Keratinocyte (primary cell): ENCODE data around the gene WNT7A. TPM values are rescaled to one million over a fixed set of nuclear protein-coding genes. Genes with fewer than 3 reads are reported as not detected.

Source experiments
- DNase-seq: peaks from one replicate; pipeline ENCODE4 v3.0.0-alpha.2; 2011; ENCODE audit warnings: low read depth, missing footprints, low spot score
- FAIRE-seq: peaks from 2 replicates; lab custom pipeline; 2011; peaks lifted over from hg19 to GRCh38; lab: Jason Lieb, UNC
- H2AFZ ChIP-seq: 2 replicates; pipeline ENCODE4 v1.6.0; 2012; ENCODE audit warnings: low read length, control low read depth, inconsistent platforms; ENCODE audit not compliant: control insufficient read depth
- H3K27ac ChIP-seq: 2 replicates; pipeline ENCODE4 v1.5.1; 2011; ENCODE audit warnings: low read length; ENCODE audit not compliant: control insufficient read depth, insufficient read depth
- H3K27me3 ChIP-seq: 3 replicates; pipeline ENCODE4 v1.6.0; 2011; ENCODE audit warnings: low read length; ENCODE audit not compliant: control insufficient read depth, insufficient read depth; ENCODE audit errors: extremely low read depth
- H3K36me3 ChIP-seq, 2 experiments: 2 replicates in 1 of 2; 3 replicates in 1 of 2; pipeline ENCODE4 v1.5.1; 2011; ENCODE audit warnings: low read length in 2 of 2, mild to moderate bottlenecking in 1 of 2; ENCODE audit not compliant: control insufficient read depth in 2 of 2, insufficient read depth in 2 of 2; ENCODE audit errors: extremely low read depth in 1 of 2
- H3K4me1 ChIP-seq: 3 replicates; pipeline ENCODE4 v1.5.1; 2011; ENCODE audit warnings: low read length; ENCODE audit not compliant: control insufficient read depth, insufficient read depth; ENCODE audit errors: extremely low read depth
- H3K4me2 ChIP-seq: 3 replicates; pipeline ENCODE4 v1.6.0; 2011; ENCODE audit warnings: low read depth, low read length; ENCODE audit not compliant: control insufficient read depth, insufficient read depth; ENCODE audit errors: extremely low read depth
- H3K4me3 ChIP-seq, 3 experiments: fragments of 200-600 bp in 1 of 3; sonication (generic) in 1 of 3; 2 replicates in 2 of 3; 3 replicates in 1 of 3; pipeline ENCODE4 v1.5.1; 2011 to 2016; ENCODE audit warnings: low read length in 3 of 3, mild to moderate bottlenecking in 3 of 3, control low read depth in 2 of 3, inconsistent platforms in 1 of 3, low read depth in 1 of 3, mixed read lengths in 1 of 3, mixed run types in 1 of 3, moderate library complexity in 1 of 3; ENCODE audit not compliant: control insufficient read depth in 2 of 3, insufficient read depth in 2 of 3; ENCODE audit errors: extremely low read depth in 1 of 3
- H3K79me2 ChIP-seq: 2 replicates; pipeline ENCODE4 v1.6.0; 2012; ENCODE audit warnings: low read length; ENCODE audit not compliant: control insufficient read depth, insufficient read depth
- H3K9ac ChIP-seq: 3 replicates; pipeline ENCODE4 v1.6.0; 2011; ENCODE audit warnings: low read length; ENCODE audit not compliant: control insufficient read depth, insufficient read depth; ENCODE audit errors: extremely low read depth
- H3K9me1 ChIP-seq: 3 replicates; pipeline ENCODE4 v1.6.0; 2011; ENCODE audit warnings: low read length; ENCODE audit not compliant: control insufficient read depth, insufficient read depth; ENCODE audit errors: extremely low read depth
- H3K9me3 ChIP-seq: 2 replicates; pipeline ENCODE4 v1.5.1; 2012; ENCODE audit warnings: low read depth, low read length; ENCODE audit not compliant: control insufficient read depth
- H4K20me1 ChIP-seq: 3 replicates; pipeline ENCODE4 v1.6.0; 2011; ENCODE audit warnings: low read length; ENCODE audit not compliant: control insufficient read depth, insufficient read depth; ENCODE audit errors: extremely low read depth
- EZH2 ChIP-seq: IDR thresholded peaks from one replicate; pipeline ENCODE4 v1.6.1; 2012; ENCODE audit warnings: inconsistent platforms, mild to moderate bottlenecking, low read length, moderate library complexity
- dilution Hi-C: fragments of 300-500 bp; cut with MboI; formaldehyde crosslinking; loops from one replicate; pipeline ENCODE4 v1.7.0; 2020; ENCODE audit warnings: low sequenced_read_pairs; ENCODE audit not compliant: extremely low pct_ligation_motif_present
- polyA plus RNA-seq, 5 experiments: library from polyadenylated mRNA; depleted of rRNA in 3 of 5; stranded (reverse) in 3 of 5; stranded (forward) in 1 of 5; unstranded in 1 of 5; fragments of >200 nt; gene quantifications; 1 replicate in 1 of 5; 2 replicates in 3 of 5; 3 replicates in 1 of 5; pipeline versions ENCODE4 v1.2.1 to v1.2.3, GENCODE V29; 2011 to 2012; ENCODE audit warnings: missing spikeins in 2 of 5, low read depth in 1 of 5, low replicate concordance in 1 of 5
- TF ChIP-seq, protein P1 (sequence below), 3 experiments: IDR thresholded peaks in 1 of 3; conservative IDR thresholded peaks in 1 of 3; optimal IDR thresholded peaks in 1 of 3; 2 replicates in 2 of 3; 3 replicates in 1 of 3; pipeline versions ENCODE3 to v1.5.1; 2011; ENCODE audit warnings: low read length in 3 of 3, mild to moderate bottlenecking in 3 of 3, moderate library complexity in 2 of 3, control low read depth in 1 of 3, inconsistent platforms in 1 of 3; ENCODE audit not compliant: insufficient read depth in 2 of 3; ENCODE audit errors: extremely low read depth in 1 of 3

WNT7A gene
- polyA plus RNA-seq, 1 donor (not counting 4 experiments of a cell fraction or from before 2014, with no cell fraction given), result 20.3 TPM

DNA sequence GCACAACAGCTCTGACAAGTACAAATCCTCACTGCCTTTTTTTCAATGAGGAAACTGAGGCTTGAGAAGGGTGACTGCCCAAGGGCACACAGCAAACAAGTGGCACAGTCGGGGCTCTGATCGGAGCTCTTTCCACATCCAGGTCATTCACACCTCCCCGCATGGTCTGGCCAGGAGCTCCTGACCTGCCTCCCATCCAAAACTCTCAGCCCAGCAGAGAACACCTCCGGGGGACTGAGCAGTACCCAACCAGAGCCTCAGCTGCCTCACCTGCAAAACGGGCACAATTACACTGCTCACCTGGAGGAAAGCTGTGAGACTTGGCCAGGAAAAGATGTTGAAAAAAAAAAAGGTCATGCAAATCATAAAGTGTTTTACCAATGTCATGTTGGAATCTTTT, 36.5 kb downstream of the WNT7A start:
- dilution Hi-C loops, result no loop called here
- Histone ChIP-seq H3K27me3 (no peaks in the 10 kb centered on the region), H4K20me1 (no peaks in the 10 kb centered on the region), H3K9me3 (no peaks in the 10 kb centered on the region), H3K36me3 (peaks cover 17 to 55% of the 10 kb centered on the region in 2 experiments), H3K4me1 (peaks cover 43% of the 10 kb centered on the region), H3K9me1 (no peaks in the 10 kb centered on the region), H3K4me2 (no peak overlapping the region), H3K4me3 (no peak overlapping the region), H2AFZ (no peak overlapping the region), H3K27ac (no peak overlapping the region), H3K79me2 (peaks cover 88% of the 10 kb centered on the region), H3K9ac (no peak overlapping the region)
- DNase-seq, result no peak
- no peak for TF ChIP-seq EZH2
- TF ChIP-seq, protein P1, sequence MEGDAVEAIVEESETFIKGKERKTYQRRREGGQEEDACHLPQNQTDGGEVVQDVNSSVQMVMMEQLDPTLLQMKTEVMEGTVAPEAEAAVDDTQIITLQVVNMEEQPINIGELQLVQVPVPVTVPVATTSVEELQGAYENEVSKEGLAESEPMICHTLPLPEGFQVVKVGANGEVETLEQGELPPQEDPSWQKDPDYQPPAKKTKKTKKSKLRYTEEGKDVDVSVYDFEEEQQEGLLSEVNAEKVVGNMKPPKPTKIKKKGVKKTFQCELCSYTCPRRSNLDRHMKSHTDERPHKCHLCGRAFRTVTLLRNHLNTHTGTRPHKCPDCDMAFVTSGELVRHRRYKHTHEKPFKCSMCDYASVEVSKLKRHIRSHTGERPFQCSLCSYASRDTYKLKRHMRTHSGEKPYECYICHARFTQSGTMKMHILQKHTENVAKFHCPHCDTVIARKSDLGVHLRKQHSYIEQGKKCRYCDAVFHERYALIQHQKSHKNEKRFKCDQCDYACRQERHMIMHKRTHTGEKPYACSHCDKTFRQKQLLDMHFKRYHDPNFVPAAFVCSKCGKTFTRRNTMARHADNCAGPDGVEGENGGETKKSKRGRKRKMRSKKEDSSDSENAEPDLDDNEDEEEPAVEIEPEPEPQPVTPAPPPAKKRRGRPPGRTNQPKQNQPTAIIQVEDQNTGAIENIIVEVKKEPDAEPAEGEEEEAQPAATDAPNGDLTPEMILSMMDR (optimal IDR thresholded peaks at IDR 0.05 in 1 of 3, IDR thresholded peaks at IDR 0.05 in 1 of 3, conservative IDR thresholded peaks at IDR 0.05 in 1 of 3; ENCODE audit: extremely low read depth in 1 of 3, insufficient read depth in 2 of 3, low read length in 3 of 3), result no peak
- no peak for FAIRE-seq

DNA sequence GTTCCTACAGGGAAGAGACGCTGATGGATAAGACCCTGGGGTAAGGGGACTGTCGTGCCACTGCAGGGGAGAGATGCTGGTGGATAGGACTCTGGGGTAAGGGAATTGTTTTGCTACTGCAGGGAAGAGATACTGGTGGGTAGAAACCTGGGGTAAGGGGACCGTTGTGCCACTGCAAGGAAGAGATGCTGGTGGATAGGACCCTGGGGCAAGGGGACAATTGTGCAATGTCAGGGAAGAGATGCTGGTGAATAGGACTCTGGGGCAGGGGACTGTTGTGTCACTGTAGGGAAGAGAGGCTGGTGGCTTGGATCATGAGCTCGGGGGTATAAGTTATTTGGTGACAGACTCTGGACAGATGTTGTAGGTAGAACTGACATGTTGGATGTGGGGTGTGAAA, 37.6 kb downstream of the WNT7A start:
- Histone ChIP-seq H3K27me3 (no peaks in the 10 kb centered on the region), H3K9ac (no peak overlapping the region), H3K79me2 (peaks cover 89% of the 10 kb centered on the region), H3K4me1 (peaks cover 52% of the 10 kb centered on the region), H3K27ac (peak overlapping the region; percentile 74), H3K4me3 (no peak overlapping the region), H2AFZ (no peak overlapping the region), H4K20me1 (no peaks in the 10 kb centered on the region), H3K36me3 (peaks cover 17 to 64% of the 10 kb centered on the region in 2 experiments), H3K9me1 (no peaks in the 10 kb centered on the region), H3K9me3 (no peaks in the 10 kb centered on the region), H3K4me2 (no peak overlapping the region)
- dilution Hi-C loops, result no loop called here
- TF ChIP-seq, protein P1 (optimal IDR thresholded peaks at IDR 0.05 in 1 of 3, IDR thresholded peaks at IDR 0.05 in 1 of 3, conservative IDR thresholded peaks at IDR 0.05 in 1 of 3; ENCODE audit: extremely low read depth in 1 of 3, insufficient read depth in 2 of 3, low read length in 3 of 3), result no peak
- no peak for TF ChIP-seq EZH2
- FAIRE-seq (peak; percentile 72), DNase-seq (no peak)
